NCI-H82 treated with DMSO at 0.1 percent for 48 hours (cell line): Measurements from ENCODE around the gene GRIFIN.
A peak's percentile ranks its signal among the peaks of the same experiment; 100 is the strongest.

ENCODE experiments used
- DNase-seq: peaks from one replicate; lab custom pipeline; 2025; ENCODE audit not compliant: unreplicated experiment; lab: John Stamatoyannopoulos, UW

GRIFIN gene, protein sequence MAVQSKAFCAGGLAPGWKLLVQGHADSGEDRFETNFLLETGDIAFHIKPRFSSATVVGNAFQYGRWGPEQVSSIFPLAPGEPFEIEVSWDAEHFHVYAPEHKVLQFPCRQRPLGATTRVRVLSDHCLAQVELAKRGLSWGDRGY

DNA sequence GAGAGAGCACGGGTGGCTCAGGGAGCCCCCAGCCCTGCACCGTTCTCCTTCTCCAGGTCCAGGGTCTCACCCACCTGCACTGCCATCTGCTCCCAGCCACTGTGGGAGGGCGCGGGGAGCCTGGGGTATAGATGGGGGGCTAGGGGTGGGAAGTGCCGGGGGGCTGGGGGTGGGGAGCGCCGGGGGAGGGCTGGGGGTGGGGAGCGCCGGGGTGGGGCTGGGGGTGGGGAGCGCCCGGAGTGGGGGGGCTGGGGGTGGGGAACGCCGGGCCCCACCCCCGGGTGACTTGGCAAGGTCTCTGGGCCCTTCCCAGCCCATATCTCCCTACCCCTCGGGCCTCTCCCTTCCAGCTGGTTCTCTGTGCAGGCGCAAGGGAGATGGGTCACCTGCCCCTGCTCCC lies at the start of gene GRIFIN:
GRIFIN (minus strand) TSS at position 101 of the 400 bp plus-strand sequence; CDS start at position 86, 15 bp downstream.
- no peak for DNase-seq

DNA sequence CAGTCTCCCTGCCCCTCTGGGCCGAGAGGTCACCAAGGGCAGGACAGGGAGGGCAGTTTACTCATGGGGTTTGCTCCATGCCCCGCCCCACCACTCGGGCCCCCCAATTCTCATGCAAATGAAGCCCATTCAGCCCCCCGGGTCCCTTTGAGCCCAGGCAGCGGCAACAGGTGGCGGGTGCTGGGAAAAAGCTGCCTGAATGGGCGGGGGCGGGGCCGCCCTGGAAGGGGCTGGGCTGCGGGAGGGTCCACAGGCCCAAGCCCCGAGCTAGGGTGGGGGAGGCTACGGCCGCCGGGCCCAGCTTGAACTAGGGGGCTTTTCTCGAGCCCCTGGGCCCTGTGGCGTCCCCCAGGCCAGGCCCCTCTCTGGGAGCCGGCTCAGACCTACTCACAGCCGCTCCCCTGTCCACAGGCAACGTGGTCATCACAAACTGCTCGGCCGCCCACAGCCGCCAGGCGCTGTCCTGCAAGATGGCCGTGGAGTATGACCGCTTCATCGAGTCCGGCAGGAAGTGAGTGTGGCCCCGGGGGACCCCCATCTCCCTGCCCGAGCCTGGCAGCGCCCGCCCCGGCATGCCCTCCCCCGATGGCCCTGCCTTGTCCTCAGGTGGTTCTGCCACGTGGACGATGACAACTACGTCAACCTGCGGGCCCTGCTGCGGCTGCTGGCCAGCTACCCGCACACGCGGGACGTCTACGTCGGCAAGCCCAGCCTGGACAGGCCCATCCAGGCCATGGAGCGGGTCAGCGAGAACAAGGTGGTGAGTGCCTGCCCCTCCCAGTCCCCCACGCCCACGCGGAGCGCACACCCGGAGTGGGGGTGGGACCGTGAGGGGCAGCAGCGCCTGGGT lies 48.8 kb upstream of the GRIFIN start:
- no peak for DNase-seq

DNA sequence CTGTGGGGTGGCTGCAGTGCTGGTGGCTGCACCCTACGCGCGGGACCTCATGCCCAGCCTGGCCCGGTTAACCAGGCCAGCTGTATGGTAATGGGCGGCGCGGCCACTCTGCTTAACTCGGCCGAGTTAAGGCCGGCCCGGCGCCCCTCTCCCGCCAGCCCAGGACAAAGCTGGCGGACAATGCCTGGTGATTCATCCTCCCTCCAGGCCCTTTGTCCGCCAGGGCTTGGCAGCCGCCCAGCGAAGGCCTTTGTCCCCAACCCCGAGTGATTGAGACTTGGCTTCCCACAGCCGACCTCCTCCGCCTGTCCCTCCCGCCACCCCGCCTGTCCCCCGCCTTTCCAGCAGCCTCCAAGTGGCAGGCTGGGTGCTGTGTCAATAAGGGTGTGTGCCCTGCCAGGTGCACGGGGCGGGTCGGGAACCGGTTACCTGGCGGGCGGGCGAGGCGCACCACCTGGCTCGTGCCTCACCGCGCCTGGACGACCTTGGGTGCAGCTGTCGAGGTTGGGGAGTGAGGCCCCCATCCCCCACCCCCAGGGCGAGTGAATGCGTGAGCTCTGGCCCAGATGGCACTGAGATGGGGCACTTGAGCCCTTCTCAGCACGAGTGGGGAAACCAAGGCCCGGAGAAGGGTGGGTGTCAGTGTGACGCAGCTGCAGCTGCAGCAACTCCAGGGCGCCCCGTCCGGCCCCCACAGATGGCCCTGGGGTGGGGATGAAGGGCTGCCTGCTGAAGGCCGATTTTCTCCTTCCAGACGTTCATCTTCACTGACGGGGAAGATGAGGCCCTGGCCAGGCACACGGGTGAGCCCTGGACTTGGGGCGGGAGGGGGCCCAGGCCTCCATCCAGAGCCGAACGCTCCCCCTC lies 48.0 kb upstream of the GRIFIN start:
- DNase-seq = no peak

DNA sequence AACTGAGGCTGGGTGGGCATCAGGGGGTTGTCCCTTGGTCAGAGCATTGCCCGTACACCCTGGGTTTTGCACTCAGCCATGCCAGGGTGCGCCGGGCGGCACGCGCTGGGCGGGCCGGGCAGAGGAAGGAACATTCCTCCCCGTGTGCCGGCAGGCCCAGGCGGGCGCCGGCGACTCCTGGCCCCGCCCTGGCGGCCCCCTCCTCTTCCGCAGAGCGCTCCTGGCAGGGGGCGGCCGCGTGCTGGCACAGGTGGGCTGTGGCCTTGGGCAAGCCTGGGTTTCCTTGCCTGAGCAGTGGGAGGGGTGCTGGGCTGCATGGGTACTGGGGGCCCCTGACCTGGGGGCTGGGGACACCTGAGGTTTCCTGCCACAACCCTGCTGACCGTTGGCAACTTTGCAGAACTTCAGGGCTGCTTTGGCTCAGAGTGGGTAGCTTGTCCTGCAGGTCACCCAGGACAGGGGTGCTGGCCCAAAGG lies 47.3 kb upstream of the GRIFIN start:
- DNase-seq = no peak

DNA sequence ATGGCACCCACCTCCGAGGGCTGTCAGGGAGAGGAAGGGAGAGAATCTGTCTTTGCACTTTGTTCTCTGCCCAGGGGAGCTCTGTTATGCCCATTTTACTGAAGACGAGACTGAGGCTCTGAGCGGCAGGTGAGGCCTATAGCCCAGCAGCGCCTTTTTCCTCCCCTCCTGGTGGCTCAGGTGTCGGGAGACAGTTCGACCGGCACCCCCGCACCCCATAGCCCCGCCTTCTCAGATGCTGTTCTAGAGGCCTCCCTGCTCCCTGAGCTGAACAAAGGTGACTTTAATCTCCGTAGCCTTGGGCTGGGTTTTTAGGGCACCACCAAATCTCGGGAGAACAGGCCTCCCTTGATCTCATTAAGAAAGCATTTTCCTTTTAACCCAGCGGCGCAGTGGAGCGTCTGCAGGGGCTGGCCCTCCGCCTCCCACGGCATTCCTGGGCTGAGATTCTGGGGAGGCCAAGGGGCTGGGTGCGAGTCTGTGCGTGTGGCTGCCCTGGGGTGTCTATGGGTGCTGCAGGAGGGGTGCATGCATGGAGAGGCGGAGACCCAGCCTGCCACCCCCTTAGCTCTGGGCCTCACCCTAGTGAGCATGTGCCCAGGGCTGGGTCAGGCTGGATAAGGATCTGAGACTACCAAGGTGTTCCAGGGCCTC lies 46.7 kb upstream of the GRIFIN start:
- DNase-seq = peak; percentile 78

DNA sequence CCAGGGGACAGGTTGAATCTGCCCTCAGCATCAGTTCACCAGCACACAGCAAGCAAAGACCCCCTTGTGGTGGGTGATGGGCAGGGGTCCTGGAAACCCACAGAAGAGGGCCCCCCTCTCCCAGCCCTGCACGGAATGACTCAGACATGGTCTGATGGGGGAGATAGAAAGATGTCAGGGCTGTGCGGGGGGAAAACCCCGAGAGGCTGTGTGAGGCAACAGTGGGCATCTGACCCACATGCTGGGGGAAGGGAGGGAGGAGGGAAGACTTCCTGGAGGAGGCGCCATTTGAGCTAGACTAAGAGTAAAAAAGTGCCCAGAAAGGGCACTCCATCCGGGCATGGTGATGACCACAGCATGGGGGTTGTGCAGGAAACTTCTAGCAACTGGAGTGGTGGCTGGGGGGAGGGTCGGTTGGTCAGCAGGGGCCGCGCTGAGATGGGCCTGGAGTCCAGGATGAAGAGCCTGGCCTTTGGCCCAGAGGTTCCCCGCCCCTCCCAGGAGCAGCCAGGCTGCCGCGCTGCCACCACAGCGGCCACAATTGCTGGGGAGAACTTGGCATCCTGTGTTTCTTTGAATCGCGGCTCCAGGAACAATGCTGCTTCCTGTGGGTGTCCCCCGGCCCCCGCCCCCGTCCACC lies 45.9 kb upstream of the GRIFIN start:
- no peak for DNase-seq

DNA sequence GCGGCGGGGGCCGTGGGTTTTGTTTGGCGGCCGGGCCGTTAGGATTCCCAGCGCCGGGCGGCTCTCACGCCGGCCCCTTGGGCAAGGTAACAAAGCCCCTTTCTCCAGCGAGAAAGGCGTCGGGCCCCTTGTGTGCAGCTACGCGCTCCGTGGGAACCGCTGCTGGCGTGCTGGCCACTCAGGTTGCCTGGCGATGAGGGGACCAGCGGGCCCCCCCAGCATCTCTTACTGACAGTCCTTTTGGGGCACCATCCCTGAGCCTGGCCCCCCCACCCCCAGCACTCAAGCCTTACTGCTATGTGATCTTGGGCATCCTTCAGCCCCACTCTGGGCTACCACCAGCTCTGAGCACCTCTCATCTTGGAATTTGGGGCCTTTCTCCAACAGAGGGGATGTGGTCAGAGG lies 45.1 kb upstream of the GRIFIN start:
- no peak for DNase-seq

DNA sequence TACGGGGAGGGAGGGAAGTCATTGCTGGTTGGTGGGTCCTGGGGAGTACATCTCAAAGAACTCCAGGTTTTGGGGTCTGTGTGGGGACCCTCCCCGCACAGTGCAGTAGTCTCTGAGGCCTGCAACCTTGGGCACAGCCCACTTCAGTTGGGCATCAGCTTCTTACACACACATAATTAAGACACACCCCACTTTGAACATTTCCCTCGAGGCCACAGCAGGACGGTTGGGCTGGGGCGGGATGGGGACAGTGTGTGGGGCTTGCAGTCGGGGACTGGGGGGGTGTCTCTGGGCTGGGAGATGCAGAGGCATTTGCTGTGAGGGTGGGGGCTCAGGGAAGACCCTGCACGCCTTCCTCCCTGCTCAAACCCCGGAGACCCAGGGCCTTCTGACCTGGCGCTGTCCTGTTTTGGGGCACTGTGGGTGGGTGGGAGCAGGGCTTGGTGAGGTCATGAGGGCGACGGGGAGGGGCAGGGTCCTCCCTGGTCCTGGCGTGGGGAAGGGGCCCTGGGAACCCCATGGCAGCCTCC lies 44.6 kb upstream of the GRIFIN start:
- DNase-seq = no peak

DNA sequence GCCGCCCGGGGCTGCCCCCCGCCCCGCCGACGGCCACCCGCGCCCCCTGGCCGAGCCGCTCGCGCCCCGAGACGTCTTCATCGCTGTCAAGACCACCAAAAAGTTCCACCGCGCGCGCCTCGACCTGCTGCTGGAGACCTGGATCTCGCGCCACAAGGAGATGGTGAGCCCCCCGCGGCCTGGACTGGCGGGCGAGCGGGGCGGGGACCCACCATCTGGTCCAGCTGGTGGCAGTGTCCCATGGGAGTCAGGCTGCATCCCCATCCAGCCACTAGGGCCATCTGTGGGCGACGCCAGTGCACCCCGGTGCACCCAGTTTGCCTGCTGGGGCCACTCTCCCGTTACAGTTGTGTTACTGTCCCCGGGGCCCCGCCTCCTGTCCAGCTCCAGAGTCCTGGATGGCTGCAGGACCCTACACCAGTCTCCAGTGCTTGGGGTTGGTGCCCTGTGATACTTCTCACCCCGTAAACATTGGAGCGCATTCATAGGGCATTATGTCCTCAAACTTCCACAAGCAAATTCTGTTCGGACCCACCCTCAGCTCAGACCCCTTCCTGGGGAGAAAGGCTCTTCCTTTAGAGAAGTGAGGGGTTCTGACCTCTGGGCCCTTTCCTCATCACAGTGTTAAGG lies 44.0 kb upstream of the GRIFIN start:
- no peak for DNase-seq

DNA sequence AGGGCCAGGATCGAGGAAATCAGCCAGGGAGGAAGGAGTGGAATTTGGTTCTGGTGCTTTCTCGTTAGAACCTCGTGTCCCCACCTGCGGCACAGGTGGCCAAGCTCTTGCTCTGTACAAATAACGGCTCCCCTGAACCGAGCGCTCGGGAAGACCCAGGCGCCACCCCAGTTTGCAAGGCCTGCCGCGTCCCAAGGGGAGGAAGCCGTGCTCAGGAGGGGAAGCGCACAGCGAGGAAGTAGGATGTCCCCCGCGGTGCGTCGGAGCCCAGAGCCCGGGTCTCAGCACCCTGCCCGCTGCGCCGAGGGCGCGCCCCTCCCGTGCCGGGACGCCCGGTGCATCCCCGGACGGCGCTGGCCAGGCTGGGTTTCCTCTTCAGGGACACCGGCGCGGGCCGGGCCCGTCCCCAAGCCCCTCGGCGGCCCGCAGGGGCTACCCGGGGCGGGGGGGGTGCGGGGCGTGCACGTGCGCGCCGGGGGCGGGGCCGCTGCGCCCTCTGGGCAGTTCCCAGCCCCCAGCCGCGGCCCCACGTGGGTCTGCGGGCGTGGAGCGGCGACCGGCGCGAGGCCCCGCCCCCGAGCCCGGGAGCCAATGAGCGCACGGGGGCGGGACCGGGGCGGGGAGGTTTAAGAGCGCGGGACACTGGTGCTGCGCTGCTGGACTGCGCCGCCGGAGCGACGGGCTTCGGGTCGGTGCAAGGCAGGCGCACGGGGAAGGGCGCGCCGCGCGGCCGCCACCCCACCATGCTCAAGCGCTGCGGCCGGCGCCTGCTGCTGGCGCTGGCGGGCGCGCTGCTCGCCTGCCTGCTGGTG lies 43.1 kb upstream of the GRIFIN start, which contains the start of gene LFNG:
LFNG (plus strand) TSS at position 656 of the 812 bp plus-strand sequence; CDS start at position 744, 88 bp downstream.
- peak; percentile 80 for DNase-seq

DNA sequence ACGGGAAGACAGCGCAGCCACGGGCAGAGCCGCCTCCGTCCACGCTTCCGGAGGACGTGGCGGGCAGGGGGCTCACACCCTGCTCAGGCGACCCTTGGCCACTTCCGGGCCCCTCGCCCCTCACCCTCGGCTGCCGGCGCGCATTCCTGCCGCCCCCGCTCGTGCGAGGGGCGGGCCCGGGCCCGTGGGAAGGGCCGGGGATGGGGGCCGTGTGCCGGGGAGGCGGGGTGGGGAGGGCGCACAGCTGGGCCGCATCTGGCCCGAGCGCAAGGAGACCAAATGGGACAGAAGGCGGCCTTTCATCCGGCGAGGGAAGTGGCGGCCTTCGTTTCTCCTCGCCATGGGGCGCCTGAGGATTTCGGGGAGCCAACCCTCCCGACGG lies 42.5 kb upstream of the GRIFIN start:
- no peak for DNase-seq

DNA sequence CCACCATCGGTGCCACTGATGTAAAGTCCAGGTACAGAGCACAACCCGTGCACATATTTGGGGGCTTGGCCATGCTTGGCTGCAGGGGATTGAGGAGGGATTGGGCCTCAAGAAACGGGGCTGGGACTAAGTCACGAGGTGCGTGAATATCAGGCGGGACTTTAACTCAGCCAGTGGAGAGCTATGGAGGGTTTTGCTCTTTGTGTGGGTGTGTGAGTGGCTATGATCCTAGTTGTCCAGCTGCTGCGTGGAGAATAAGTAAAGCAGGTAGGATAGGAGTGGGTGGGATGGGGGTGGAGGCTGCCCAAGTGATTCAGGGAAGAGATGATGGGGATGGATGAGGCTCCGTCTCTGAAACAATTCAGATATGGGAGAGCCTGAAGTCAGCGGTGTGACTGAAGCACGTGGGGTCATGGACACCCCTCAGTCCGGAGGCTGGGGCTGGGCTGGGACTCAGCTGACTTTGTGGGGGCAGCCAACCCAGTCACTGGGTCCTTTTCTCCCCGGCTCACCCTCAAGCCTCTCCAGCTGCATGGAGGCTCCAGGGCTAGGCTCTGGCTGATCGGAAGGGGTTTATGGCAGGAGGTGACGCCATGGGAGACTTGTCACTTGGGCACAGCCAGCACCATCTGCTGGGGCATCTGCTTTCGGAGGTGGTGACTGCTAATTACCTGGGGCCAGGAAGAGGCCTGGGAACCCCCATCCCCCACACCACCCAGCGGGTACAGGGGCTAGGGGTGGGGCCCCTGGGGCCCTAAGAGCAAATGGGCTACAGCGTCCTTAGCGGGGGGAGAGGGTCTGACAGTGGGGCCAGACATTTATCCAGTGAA lies 41.7 kb upstream of the GRIFIN start:
- peak; percentile 70 for DNase-seq

DNA sequence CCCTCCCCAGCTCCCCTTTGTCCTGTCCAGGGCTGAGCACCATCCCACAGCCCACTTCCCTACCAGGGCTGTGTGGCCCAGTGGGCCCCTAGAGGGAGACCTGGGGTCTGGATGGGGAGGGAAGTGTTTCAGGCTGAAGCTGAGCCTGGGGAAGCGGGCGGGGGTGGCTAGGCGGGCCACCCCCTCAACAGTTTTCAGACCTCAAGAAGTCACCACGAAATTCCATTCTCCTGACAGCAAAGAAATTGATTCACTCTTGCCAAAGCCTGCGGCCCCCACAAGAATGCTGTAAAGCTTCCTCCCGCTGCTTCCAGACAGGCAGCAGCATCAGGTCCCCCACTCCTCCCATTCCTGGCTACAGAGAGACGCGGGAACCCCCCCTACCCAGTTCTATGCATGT lies 40.8 kb upstream of the GRIFIN start:
- no peak for DNase-seq

DNA sequence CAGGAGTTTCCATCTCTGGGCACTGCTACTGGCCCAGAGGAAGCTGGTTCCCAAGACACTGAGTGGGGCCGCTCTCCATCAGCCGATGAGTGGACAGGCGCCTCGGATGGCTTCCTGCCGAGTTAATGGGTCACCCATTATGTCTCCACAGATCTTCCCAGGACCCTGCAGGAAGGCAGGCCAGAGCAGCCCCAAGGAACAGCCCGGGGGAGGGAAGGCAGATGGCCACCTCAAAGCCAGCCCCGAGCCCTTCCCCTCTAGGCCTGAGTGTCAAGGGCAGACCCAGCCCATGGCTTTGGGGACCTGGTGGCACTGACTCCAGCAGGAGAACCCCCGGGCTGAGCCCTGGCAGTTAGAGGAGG lies 40.0 kb upstream of the GRIFIN start:
- no peak for DNase-seq

DNA sequence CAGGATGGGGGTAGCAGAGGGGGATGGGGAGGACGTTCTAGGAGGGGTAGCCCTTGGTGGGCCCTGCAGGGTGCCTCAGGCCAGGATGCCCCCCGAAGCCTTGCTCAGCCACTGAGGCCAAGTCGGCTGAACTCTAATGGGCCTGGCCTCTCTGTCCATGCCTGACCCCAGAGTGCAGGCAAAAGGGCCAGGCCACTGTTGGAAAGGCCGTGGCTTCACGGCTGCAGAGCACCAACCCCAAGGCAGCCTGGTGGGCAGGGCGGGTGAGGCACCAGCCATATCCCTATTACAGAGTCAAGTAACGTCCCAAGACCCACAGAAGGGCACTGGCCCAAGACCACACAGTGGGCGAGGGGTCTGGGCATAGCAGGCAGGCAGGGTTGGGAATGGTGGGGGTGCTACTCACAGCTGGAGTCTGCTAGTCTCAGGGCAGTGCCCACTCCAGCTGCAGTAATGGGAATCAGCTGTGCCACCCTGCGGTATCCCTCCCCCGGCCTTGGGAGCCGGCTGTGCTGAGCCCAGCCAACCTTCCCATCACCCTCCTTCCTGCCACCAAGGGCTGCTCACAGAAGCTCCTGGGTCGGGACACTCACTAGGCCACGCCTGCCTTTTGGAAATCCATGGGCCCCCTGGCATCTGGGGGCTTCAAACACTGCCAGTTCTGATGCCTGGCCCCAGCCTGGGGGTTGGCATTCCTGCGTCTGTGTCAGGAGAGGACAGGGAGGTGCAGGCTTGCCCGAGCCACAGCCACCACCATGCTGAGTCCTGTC lies 39.4 kb upstream of the GRIFIN start:
- no peak for DNase-seq

DNA sequence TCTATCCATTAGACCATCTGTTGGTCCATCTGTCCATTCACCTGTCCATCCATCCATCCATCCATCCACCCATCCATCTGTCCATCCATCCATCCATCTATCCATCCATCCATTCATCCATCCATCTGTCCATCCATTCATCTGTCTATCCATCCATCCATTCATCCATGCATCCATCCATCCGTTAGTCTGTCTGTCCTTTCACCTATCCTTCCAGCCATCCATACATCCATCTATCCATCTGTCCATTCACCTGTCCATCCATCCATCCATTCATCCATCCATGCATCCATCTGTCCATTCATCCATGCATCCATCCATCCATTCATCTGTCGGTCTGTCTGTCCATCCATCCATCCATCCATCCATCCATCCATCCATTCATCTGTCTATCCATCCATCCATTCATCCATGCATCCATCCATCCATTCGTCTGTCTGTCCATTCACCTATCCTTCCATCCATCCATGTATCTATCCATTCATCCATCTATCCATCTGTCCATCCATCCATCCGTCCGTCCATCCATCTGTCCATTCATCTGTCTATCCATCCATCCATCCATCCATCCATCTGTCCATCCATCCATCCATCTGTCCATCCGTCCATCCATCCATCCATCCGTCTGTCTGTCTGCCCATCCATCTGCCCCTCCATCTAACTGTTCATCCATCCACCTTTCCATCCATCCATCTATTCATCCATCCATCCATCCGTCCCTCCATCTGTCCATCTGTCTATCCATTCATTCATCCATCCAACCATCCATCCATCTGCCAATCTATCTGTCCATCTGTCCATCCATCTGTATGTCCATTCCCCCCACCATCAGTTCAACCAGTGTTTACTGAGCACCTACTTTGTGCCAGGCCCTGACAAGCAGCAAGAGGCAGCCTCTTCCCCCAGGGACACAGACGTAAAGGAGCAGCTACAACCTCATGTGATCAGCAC lies 38.5 kb upstream of the GRIFIN start:
- DNase-seq = no peak
